GM06990 (cell line): ENCODE results near the gene CRADD.
"Not testable (repeated sequence)": the region's sequence is repeated elsewhere in the genome, so short reads cannot be mapped to it uniquely, and the experiment has no call there.

Experiments used
- DNase-seq: peaks from one replicate; pipeline ENCODE4 v3.0.0-alpha.2; 2011; ENCODE audit not compliant: insufficient read length; ENCODE audit errors: extremely low read depth
- H3K27me3 ChIP-seq: replicated peaks from 2 replicates; pipeline ENCODE4 v1.6.0; 2011; ENCODE audit warnings: low read length; ENCODE audit not compliant: control insufficient read depth, insufficient read depth
- H3K36me3 ChIP-seq: 2 replicates; pipeline ENCODE4 v1.5.1; 2011; ENCODE audit warnings: low read length; ENCODE audit not compliant: control insufficient read depth, insufficient read depth
- H3K4me3 ChIP-seq: replicated peaks from 2 replicates; pipeline ENCODE4 v1.5.1; 2011; ENCODE audit warnings: low read depth, mild to moderate bottlenecking, control low read depth, low read length
- CTCF ChIP-seq: IDR thresholded peaks from 2 replicates; pipeline ENCODE4 v1.5.1; 2011; ENCODE audit warnings: low read length, control low read depth, mild to moderate bottlenecking, inconsistent platforms; ENCODE audit not compliant: insufficient read depth, poor library complexity, severe bottlenecking

Gene CRADD

DNA sequence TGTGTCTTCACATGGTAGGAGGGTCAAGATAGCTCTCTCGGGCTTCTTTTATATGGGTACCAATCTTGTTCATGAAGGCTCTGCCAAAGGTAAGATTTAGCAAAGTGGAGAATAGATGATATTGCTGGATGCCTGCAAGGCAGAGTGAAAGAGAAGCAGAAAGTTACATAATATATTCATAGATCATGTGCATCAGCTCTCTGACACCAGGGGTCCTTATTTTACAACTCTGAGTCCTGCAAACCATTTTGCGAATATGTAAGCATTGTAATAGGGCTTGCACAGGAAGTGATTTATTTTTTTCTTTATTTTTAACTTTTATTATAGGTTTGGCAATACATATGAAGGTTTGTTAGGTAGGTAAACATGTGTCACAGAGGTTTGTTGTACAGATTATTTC is 31.8 kb downstream of the CRADD start:
- no peak for TF ChIP-seq CTCF
- H3K4me3 ChIP-seq = no peak overlapping the region
- no peaks in the 10 kb centered on the region for H3K36me3 ChIP-seq
- H3K27me3 ChIP-seq = no peaks in the 10 kb centered on the region
- DNase-seq = no peak

GRCh38 chr12:93709386-93709785 is 32.2 kb downstream of the CRADD start:
- DNase-seq = no peak
- no peak for TF ChIP-seq CTCF
- H3K27me3 ChIP-seq = no peaks in the 10 kb centered on the region
- H3K4me3 ChIP-seq = no peak overlapping the region
- no peaks in the 10 kb centered on the region for H3K36me3 ChIP-seq

GRCh38 chr12:93710574-93710926 is 33.4 kb downstream of the CRADD start:
- no peak for DNase-seq
- TF ChIP-seq CTCF = no peak
- H3K36me3 ChIP-seq = no peaks in the 10 kb centered on the region
- H3K27me3 ChIP-seq = no peaks in the 10 kb centered on the region
- no peak overlapping the region for H3K4me3 ChIP-seq

DNA sequence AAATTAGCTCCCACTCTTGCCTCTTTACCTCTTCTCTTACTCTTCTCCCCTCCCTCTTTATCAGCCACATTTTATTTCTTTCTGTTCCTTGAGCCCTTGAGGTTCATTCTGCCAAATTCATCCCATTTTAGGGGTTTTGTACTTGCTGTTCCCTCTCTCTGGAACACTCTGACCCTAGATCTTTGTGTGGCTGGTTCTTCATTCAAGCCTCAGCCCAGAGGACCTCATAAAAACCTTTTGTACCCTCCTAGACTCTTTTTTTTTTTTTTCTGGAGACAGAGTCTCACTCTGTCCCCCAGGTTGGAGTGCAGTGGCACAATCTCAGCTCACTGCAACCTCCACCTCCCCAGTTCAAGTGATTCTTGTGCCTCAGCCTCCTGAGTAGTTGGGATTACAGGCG is 34.3 kb downstream of the CRADD start:
- H3K27me3 ChIP-seq, H3K4me3 ChIP-seq, DNase-seq, H3K36me3 ChIP-seq: not testable (repeated sequence)

GRCh38 chr12:93712200-93712599 is 35.0 kb downstream of the CRADD start:
- no peak for DNase-seq
- no peaks in the 10 kb centered on the region for H3K27me3 ChIP-seq
- H3K36me3 ChIP-seq = no peaks in the 10 kb centered on the region
- no peak overlapping the region for H3K4me3 ChIP-seq
- TF ChIP-seq CTCF = no peak

DNA sequence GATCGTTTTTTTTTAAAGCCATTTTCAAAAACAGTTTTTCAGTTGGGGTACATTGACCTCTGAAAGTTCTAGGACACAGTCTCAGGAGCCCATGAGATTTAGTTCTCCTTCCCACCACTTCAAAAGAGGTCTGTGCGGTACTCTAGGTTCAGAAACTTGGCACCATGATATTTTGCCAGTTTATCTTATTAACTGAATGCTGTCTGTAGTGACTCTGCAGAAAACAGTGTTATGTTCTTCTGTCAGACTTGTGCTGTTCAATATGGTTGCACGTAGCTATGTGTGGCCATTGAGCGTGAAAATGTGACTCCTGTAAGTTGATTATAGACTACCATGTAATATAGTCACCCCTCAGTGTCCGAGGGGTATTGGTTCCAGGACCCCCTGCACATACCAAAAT is 35.9 kb downstream of the CRADD start:
- no peak for DNase-seq
- Histone ChIP-seq H3K4me3 (no peak overlapping the region), H3K27me3 (no peaks in the 10 kb centered on the region), H3K36me3 (no peaks in the 10 kb centered on the region)
- no peak for TF ChIP-seq CTCF

DNA sequence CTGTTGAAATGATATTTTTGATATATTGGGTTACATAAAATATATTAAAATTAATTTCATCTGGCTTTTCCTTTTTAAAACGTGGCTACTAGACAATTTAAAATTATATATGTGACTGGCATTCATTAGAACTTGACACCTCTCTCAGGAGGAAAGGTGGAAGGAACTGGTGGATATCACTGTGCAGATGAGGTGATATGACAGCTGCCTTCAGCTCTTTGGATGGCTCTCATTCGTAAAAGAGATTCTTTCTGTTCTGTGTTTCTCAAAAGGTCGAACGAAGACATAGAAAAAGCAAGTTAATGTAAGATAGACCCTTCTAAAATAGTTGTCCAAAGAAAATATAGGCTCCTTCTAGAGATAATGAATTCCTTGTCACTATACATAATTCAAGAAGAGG is 36.6 kb downstream of the CRADD start:
- Histone ChIP-seq H3K36me3 (no peaks in the 10 kb centered on the region), H3K4me3 (no peak overlapping the region), H3K27me3 (no peaks in the 10 kb centered on the region)
- no peak for TF ChIP-seq CTCF
- no peak for DNase-seq
